Lower leg skin (tissue), 4 donors: Measurements from ENCODE around the gene SOX21. TPM values are rescaled to one million over a fixed set of nuclear protein-coding genes. Genes with fewer than 3 reads are reported as not detected.

ENCODE experiments used
- DNase-seq, 2 donors: peaks; one replicate each; pipeline ENCODE4 v3.0.0-alpha.2; 2019; ENCODE audit warnings: low spot score in 2 of 2
- H3K4me3 ChIP-seq: fragments of 200-600 bp; sonication (generic); 2 replicates; pipeline ENCODE4 v1.5.1; 2017; ENCODE audit warnings: mild to moderate bottlenecking, low read depth; ENCODE audit not compliant: poor library complexity, severe bottlenecking
- POLR2A ChIP-seq, 2 donors: fragments of 450-650 bp; IDR thresholded peaks; one replicate each; pipeline ENCODE4 v1.6.1; 2016 to 2017; ENCODE audit warnings: antibody characterized with exemption in 2 of 2, mild to moderate bottlenecking in 1 of 2, moderate library complexity in 1 of 2
- WGBS, 2 donors: methylation state at CpG; one replicate each; pipeline ENCODE4 v1.1.5; 2018; 5-methylcytosine and 5-hydroxymethylcytosine counted together
- intact Hi-C: fragments of 100-400 bp; cut with DNase I; formaldehyde crosslinking; loops from one replicate; pipeline ENCODE4 v1.15.0; 2023; ENCODE audit warnings: low total_unique reads
- total RNA-seq, 4 donors: library from RNA; depleted of rRNA; stranded (reverse); fragments of >200 nt; gene quantifications; one replicate each; pipeline ENCODE4 v1.1.0, GENCODE V29; 2016
- TF ChIP-seq, protein P1 (sequence below), 3 donors: fragments of 450-650 bp; IDR thresholded peaks; one replicate each; pipeline ENCODE4 v1.5.1; 2016; ENCODE audit warnings: antibody characterized with exemption in 3 of 3, mild to moderate bottlenecking in 3 of 3, moderate library complexity in 2 of 3

The SOX21 gene
- 10 to 100 TPM; 20.5 to 28.0 (median 26.8) TPM for total RNA-seq

DNA sequence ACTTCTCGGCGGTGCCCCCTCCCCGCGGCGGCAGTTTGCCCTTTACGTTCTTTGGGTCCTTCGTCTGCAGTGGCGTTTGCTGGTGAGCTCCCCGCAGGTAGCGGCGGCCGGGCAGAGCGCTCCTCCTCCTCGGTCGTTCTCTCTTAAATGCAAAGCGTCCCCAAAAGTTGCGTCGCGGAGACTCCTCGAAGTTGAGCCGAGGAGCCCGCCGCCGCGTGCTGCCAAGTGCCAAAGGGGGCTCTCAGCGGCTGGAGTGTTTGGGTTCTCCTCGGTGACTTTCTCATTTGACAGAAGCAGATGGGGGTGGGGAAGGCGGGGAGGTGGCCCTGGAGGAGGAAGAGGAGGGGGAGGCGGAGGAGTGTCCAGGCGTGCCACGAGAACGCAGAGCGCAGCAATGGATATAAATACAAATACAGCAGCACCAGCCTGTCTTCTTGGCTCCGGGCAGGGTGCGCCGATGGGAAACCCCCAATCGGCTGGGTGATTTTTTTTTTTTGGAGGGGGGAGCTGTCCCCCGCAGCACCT is at the start of gene SOX21:
Gene SOX21, minus strand, starts transcription at position 259 of the 525 bp plus-strand sequence. CDS start 496 bp downstream, outside the sequence.
- TF ChIP-seq POLR2A (IDR thresholded peaks at IDR 0.05): no peak

DNA sequence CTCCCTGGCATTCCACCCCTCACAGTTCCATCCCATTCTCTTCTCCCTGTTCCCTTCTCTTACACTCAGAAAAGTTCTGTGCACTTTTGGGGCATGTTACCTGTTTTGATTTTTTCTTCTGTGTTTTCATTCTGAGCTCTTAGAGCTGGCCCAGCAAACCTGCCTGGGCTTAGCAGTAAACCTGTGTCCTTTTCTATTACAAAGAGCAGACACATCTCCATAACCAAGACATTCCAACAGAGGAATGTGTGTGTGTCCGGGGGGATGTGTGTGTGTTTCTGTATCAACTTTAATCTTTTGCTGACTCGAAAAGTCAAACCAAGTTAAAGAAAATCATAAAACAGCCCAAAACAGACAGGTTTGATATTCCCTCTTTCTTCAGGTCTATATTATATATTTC is 49.1 kb upstream of the SOX21 start:
- WGBS, 2 donors: 37 to 50% methylated on average over 2 of the region's 2 CpGs
- intact Hi-C loops: no loop called here
- no peak for DNase-seq
- TF ChIP-seq, protein P1, sequence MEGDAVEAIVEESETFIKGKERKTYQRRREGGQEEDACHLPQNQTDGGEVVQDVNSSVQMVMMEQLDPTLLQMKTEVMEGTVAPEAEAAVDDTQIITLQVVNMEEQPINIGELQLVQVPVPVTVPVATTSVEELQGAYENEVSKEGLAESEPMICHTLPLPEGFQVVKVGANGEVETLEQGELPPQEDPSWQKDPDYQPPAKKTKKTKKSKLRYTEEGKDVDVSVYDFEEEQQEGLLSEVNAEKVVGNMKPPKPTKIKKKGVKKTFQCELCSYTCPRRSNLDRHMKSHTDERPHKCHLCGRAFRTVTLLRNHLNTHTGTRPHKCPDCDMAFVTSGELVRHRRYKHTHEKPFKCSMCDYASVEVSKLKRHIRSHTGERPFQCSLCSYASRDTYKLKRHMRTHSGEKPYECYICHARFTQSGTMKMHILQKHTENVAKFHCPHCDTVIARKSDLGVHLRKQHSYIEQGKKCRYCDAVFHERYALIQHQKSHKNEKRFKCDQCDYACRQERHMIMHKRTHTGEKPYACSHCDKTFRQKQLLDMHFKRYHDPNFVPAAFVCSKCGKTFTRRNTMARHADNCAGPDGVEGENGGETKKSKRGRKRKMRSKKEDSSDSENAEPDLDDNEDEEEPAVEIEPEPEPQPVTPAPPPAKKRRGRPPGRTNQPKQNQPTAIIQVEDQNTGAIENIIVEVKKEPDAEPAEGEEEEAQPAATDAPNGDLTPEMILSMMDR (IDR thresholded peaks at IDR 0.05): no peak
- TF ChIP-seq POLR2A (IDR thresholded peaks at IDR 0.05): no peak
- H3K4me3 ChIP-seq: no peak overlapping the region

More for the DNA sequence above, at the start of gene SOX21:
- intact Hi-C loops: loop anchor here (10.0 kb wide), 1 partner anchor 442 kb away; no protein-coding TSS in a partner anchor
- 2 to 3% methylated on average over 29 to 38 of the region's 38 CpGs for WGBS, 2 donors
- peak within 1 kb of the TSS; percentile 2 for H3K4me3 ChIP-seq
- peak; percentile 44 to 82 for DNase-seq

DNA sequence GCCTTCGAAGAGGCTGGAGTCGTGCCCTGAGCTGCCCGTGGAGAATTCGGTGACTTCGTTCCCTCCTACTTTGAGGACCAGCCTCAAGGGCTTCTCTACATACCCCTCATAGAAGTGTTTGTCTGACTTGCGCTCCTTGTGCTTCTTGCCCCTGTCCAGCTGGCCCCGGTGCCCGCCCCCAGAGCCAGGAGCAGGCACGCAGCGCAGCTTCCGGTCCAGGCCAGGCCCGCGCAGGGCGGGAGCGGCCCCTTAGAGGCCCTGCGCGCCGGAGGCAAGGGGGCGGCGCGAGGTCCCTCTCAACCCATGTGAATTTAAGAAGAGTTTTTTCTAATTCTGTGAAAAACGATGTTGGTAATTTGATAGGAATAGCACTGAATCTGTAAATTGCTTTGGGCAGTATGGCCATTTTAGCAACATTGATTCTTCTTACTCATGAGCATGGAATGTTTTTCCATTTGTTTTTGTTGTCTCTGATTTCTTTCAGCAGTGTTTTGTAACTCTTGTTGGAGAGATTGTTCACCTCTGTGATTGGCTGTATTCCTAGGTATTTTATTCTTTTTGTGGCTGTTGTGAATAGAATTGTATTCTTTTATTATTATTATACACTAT is 46.9 kb upstream of the SOX21 start:
- TF ChIP-seq POLR2A (IDR thresholded peaks at IDR 0.05): no peak
- TF ChIP-seq, protein P1 (IDR thresholded peaks at IDR 0.05): no peak
- H3K4me3 ChIP-seq: no peak overlapping the region
- intact Hi-C loops: no loop called here
- DNase-seq: no peak
- 96% methylated on average over 22 of the region's 22 CpGs for WGBS, 2 donors

DNA sequence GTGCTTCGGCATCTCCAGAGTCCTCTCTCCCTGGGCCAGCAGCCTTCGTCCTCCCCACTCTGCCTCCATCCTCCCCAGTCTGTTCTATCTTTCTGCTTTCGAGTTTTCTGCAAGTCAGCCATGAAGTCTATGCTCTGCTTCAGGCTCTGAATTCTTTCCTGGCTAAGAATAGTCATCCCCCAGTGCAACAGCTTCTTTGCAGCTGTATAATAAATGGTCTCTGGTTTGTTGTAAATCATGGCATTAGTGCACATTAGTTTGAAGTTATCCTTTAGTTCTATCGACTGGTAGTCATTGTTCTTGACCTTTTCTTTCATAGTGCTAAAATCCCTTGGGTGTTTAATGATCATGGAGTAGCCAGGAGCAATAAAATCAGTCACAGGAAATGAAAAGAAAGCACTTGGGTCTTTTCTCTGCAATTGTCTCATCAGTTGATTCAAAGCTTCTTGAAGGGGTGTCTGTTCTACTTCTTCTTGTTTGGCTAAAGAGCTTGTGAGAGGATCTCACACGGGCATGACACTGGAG is 46.2 kb upstream of the SOX21 start:
- intact Hi-C loops: no loop called here
- DNase-seq: no peak
- WGBS, 2 donors: 70 to 77% methylated on average over 5 of the region's 5 CpGs
- no peak for TF ChIP-seq POLR2A (IDR thresholded peaks at IDR 0.05)
- TF ChIP-seq, protein P1 (IDR thresholded peaks at IDR 0.05): no peak
- H3K4me3 ChIP-seq: no peak overlapping the region

DNA sequence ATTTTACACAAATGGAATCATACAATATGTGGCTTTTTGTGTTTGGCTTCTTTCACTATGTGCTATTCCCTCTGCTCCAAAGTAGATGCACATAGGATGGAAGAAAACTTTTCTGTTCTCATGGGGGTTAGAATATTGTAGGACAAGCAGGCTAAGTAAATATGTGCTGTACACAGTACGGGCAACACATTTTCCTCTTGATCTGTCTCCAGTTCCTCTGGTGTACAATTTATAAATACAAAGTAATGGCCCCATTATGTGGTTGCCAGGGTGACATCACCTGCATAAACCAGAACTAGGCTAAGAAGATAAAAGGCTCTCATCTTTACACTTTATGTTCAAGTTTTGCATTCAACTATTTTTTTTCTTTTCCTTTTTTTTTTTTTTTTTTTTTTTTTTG is 41.0 kb upstream of the SOX21 start:
- WGBS, 2 donors: 48 to 63% methylated on average over 1 of the region's 1 CpG
- intact Hi-C loops: no loop called here
- no peak for DNase-seq
- no peak overlapping the region for H3K4me3 ChIP-seq
- TF ChIP-seq, protein P1 (IDR thresholded peaks at IDR 0.05): no peak
- TF ChIP-seq POLR2A (IDR thresholded peaks at IDR 0.05): no peak

DNA sequence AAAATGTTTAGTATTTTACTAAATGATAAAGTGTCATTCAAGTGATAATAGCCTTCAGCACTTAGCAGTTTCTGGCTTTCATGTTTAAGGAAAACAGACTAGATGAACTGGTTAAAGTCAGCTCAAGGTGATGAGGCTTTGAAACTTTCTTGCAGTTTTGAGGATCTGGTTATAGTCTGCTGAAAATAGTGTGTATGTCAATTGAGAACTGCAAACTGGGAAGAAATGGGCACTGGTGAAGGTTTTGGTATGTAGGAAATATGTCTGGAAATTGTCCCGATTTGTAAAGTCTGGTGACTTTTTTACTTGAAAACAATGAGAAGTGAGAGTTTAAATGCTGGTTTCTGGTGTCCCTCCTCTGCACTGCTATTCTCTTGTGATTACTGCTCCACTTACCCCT is 36.8 kb upstream of the SOX21 start:
- WGBS, 2 donors: 70 to 72% methylated on average over 1 of the region's 1 CpG
- intact Hi-C loops: no loop called here
- H3K4me3 ChIP-seq: no peak overlapping the region
- DNase-seq: no peak
- no peak for TF ChIP-seq POLR2A (IDR thresholded peaks at IDR 0.05)
- TF ChIP-seq, protein P1 (IDR thresholded peaks at IDR 0.05): no peak
